Ishikawa (cell line): Measurements from ENCODE around the gene TRAIP.

ENCODE experiments used
- CEBPB ChIP-seq: IDR thresholded peaks from 2 replicates; pipeline ENCODE4 v1.6.1; 2012
- CREB1 ChIP-seq: IDR thresholded peaks from 2 replicates; pipeline ENCODE4 v1.6.1; 2012; ENCODE audit warnings: low read depth
- EGR1 ChIP-seq: IDR thresholded peaks from 2 replicates; pipeline ENCODE4 v1.6.1; 2012
- EP300 ChIP-seq: IDR thresholded peaks from 2 replicates; pipeline ENCODE4 v1.6.1; 2012; ENCODE audit warnings: borderline replicate concordance
- FOXM1 ChIP-seq: IDR thresholded peaks from 2 replicates; pipeline ENCODE4 v1.6.1; 2012; ENCODE audit warnings: low read depth, borderline replicate concordance
- MAX ChIP-seq: IDR thresholded peaks from 2 replicates; pipeline ENCODE4 v1.6.1; 2012
- NFIC ChIP-seq: IDR thresholded peaks from 2 replicates; pipeline ENCODE4 v1.6.1; 2012
- RAD21 ChIP-seq: IDR thresholded peaks from 2 replicates; pipeline ENCODE4 v1.6.1; 2012; ENCODE audit warnings: low read depth
- REST ChIP-seq: IDR thresholded peaks from 2 replicates; pipeline ENCODE4 v1.6.1; 2012; ENCODE audit warnings: low read depth, mild to moderate bottlenecking
- TAF1 ChIP-seq: IDR thresholded peaks from 2 replicates; pipeline ENCODE4 v1.6.1; 2012; ENCODE audit warnings: low read depth, mild to moderate bottlenecking
- TCF12 ChIP-seq: IDR thresholded peaks from 2 replicates; pipeline ENCODE4 v1.6.1; 2012; ENCODE audit warnings: low read depth
- TEAD4 ChIP-seq: IDR thresholded peaks from 2 replicates; pipeline ENCODE4 v1.6.1; 2012
- YY1 ChIP-seq: IDR thresholded peaks from 2 replicates; pipeline ENCODE4 v1.6.1; 2012; ENCODE audit warnings: low read depth
- ZBTB7A ChIP-seq: IDR thresholded peaks from 2 replicates; pipeline ENCODE4 v1.6.1; 2012; ENCODE audit warnings: low read depth
- TF ChIP-seq, protein P1 (sequence below): IDR thresholded peaks from 2 replicates; pipeline ENCODE4 v1.6.1; 2012

TRAIP gene

DNA sequence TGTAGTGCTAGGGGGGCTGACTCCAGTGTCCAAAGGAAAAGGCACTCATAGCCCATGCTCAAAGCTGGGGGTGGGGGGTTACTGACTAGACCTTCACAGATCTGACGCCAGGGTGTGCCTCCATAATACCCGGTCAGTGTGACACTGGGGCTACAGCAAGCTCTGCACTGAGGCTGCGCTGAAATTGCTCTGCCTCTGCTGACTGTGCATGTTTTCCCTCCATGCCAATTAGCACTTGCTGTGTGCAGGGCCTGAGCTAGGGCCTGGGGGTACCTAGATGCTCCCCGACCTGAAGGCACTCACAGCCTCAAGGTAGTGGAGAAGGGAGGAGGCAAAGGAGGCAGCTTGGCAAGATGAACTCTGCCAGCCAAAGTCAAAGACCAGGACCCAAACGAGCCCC is 8.1 kb upstream of the TRAIP start:
- TF ChIP-seq RAD21 (no peak), CEBPB (no peak), MAX (no peak), EP300 (no peak), FOXM1 (no peak), YY1 (no peak)

DNA sequence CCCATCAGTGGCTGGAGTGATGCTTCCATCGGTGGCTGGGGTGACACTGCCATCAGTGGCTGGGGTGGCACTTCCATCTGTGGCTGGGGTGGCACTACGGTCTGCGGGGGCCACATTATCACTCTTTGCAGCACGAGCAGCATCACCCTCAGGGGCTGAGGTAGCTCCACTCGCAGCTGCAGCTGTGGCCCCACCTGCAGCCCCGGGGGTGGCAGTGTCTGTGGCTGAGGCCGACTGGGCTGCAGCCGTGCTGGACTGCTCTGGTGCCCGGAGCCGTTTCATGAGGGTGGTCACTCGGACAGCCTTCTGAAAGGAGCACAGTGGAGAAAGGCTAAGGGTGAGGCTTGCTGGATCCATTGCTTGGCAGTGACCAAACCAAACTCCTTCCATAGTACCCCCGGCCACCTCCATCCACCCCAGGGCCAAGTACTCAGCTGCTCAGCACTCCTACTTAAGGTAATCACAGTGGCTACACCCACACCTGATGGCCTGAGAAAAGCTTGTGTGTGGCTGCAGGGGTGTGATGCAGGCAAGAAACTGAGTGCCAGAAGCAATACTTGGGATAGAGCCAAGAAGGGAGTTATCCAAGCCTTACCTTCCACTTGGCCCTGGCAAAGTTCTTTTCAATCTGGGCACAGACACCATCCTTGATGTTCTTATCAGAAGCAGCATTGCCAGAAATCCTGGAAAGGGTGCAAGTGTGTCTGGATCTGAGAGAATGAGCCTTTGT is 3.4 kb upstream of the TRAIP start:
- TF ChIP-seq, protein P1, sequence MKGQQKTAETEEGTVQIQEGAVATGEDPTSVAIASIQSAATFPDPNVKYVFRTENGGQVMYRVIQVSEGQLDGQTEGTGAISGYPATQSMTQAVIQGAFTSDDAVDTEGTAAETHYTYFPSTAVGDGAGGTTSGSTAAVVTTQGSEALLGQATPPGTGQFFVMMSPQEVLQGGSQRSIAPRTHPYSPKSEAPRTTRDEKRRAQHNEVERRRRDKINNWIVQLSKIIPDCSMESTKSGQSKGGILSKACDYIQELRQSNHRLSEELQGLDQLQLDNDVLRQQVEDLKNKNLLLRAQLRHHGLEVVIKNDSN = no peak
- TF ChIP-seq FOXM1 (no peak), CREB1 (no peak), YY1 (no peak), TAF1 (no peak), TEAD4 (no peak), ZBTB7A (no peak), MAX (no peak), RAD21 (no peak), TCF12 (no peak), EP300 (no peak), NFIC (no peak), EGR1 (no peak), CEBPB (no peak), REST (no peak)

- TF ChIP-seq YY1 (no peak), NFIC (no peak), CREB1 (no peak), ZBTB7A (no peak), EP300 (no peak), RAD21 (no peak)
Observed at GRCh38 chr3:49855662-49856061, 702 bp downstream of the TRAIP start.

DNA sequence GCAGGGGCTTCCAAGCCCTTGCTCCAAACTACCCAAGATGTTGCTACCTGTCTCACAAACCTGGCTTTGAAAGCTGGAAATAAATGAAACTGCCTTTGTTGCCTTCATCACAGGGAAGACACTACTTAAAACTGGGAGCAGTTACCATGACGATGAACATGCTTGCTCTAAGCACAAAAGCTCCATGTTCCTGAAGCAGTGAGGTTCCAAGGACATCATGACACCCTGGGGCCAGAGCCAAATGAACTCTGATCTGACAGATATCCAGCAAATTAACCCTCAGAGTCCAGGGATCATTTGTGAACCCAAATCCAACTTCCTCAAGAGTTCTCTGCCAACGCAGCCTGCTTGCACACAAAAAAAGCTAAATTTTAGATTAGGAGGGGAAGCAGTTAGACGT is 10.7 kb downstream of the TRAIP start:
- TF ChIP-seq, protein P1 = no peak
- TF ChIP-seq CEBPB (no peak), NFIC (no peak), EGR1 (no peak), RAD21 (no peak), EP300 (no peak), CREB1 (no peak), TEAD4 (no peak), REST (no peak), MAX (no peak)

GRCh38 chr3:49844464-49845183 is 11.7 kb downstream of the TRAIP start:
- TF ChIP-seq, protein P1 = no peak
- TF ChIP-seq REST = no peak
- TF ChIP-seq EP300 = no peak
- TF ChIP-seq RAD21 = no peak
